HepG2 (cell line): ENCODE data around the gene KDM8. TPM values are rescaled to one million over a fixed set of nuclear protein-coding genes. Genes with fewer than 3 reads are reported as not detected.

Source experiments
- ATAD3A ChIP-seq: sonication (generic); formaldehyde crosslinking; IDR thresholded peaks from 2 replicates; pipeline ENCODE4 v1.4.0; 2020; ENCODE audit warnings: missing genetic modification reagents
- BHLHE40 ChIP-seq: IDR thresholded peaks from 2 replicates; pipeline ENCODE4 v1.6.1; 2011; ENCODE audit warnings: low read length, improper control_type of control experiment
- FUBP1 ChIP-seq: sonication (generic); formaldehyde crosslinking; IDR thresholded peaks from 2 replicates; pipeline ENCODE4 v1.5.1; 2020; ENCODE audit warnings: missing genetic modification reagents, mild to moderate bottlenecking, borderline replicate concordance
- HMGXB3 ChIP-seq: sonication (generic); formaldehyde crosslinking; IDR thresholded peaks from 2 replicates; pipeline ENCODE4 v1.4.0; 2020; ENCODE audit warnings: missing genetic modification reagents, borderline replicate concordance
- KMT2B ChIP-seq: IDR thresholded peaks from 2 replicates; pipeline ENCODE4 v1.6.1; 2016; ENCODE audit warnings: missing genetic modification reagents, missing compliant biosample characterization
- MBNL3 ChIP-seq: fragments of 250-450 bp; sonication (Bioruptor Pico); conservative IDR thresholded peaks from 2 replicates; pipeline ENCODE4 v1.8.0; 2022; ENCODE audit warnings: mild to moderate bottlenecking, inconsistent platforms
- MIXL1 ChIP-seq: IDR thresholded peaks from 2 replicates; pipeline ENCODE4 v1.6.1; 2016
- MYNN ChIP-seq: sonication (generic); formaldehyde crosslinking; IDR thresholded peaks from 2 replicates; pipeline ENCODE4 v1.4.0; 2020; ENCODE audit warnings: mild to moderate bottlenecking, low read depth, missing genetic modification reagents
- POGK ChIP-seq: sonication (generic); formaldehyde crosslinking; conservative IDR thresholded peaks from 2 replicates; pipeline ENCODE4 v1.8.0; 2022; ENCODE audit warnings: mild to moderate bottlenecking, moderate library complexity, missing genetic modification reagents
- STAG1 ChIP-seq: sonication (generic); formaldehyde crosslinking; IDR thresholded peaks from 2 replicates; pipeline ENCODE4 v1.4.0; 2020; ENCODE audit warnings: missing genetic modification reagents
- TFAP4 ChIP-seq: sonication (generic); IDR thresholded peaks from 2 replicates; pipeline ENCODE4 v1.6.1; 2016; ENCODE audit warnings: low read depth, borderline replicate concordance
- ZBTB26 ChIP-seq: IDR thresholded peaks from 2 replicates; pipeline ENCODE4 v1.6.1; 2016; ENCODE audit warnings: missing compliant biosample characterization, missing genetic modification reagents, borderline replicate concordance
- ZNF468 ChIP-seq: sonication (generic); formaldehyde crosslinking; IDR thresholded peaks from 2 replicates; pipeline ENCODE4 v1.8.0; 2022; ENCODE audit warnings: mild to moderate bottlenecking, moderate library complexity, missing genetic modification reagents
- ZNF784 ChIP-seq: sonication (generic); formaldehyde crosslinking; IDR thresholded peaks from 2 replicates; pipeline ENCODE4 v1.5.1; 2020; ENCODE audit warnings: missing genetic modification reagents, mild to moderate bottlenecking, borderline replicate concordance
- polyA plus RNA-seq, 8 experiments: library from polyadenylated mRNA; depleted of rRNA in 3 of 8; stranded (reverse) in 7 of 8; unstranded in 1 of 8; fragments of >200 nt; fragmentation: Illumina TruSeq in 4 of 8; extraction: Trizol in 4 of 8; gene quantifications; 2 replicates each; pipeline versions ENCODE4 v1.2.1 to v1.2.3, GENCODE V29; 2011 to 2016; ENCODE audit warnings: low read depth in 4 of 8, missing spikeins in 1 of 8, mixed read lengths in 1 of 8; ENCODE audit not compliant: insufficient read depth in 1 of 8
- total RNA-seq, 5 experiments: library from RNA; depleted of rRNA; stranded (reverse); fragments of >200 nt; fragmentation: Illumina TruSeq; extraction: Trizol; gene quantifications; 2 replicates each; pipeline ENCODE4 v1.2.3, GENCODE V29; 2016; ENCODE audit warnings: low read depth in 1 of 5

KDM8 gene
- total and polyA plus RNA-seq, 2 of the 13 experiments (the other 11 are each of a cell fraction or from before 2014, with no cell fraction given) = 3.3 to 8.6 TPM

- TF ChIP-seq HMGXB3 = 0 out of 2 replicates have a peak, but pooled peaks have one; percentile 38
- no peak for TF ChIP-seq ZNF468 (CRISPR knock-in tag)
- no peak for TF ChIP-seq MYNN (CRISPR knock-in tag)
- 0 out of 2 replicates have a peak, but pooled peaks have one; percentile 49 for TF ChIP-seq ZBTB26 (CRISPR knock-in tag)
- no peak for TF ChIP-seq ATAD3A (CRISPR knock-in tag)
- 0 out of 2 replicates have a peak, but pooled peaks have one; percentile 23 for TF ChIP-seq POGK
- peak; percentile 44; the same call in 1 of the 2 replicates for TF ChIP-seq BHLHE40
- TF ChIP-seq MBNL3 (CRISPR knock-in tag) = no peak
- TF ChIP-seq KMT2B = no peak; the same call in 1 of the 2 replicates
- TF ChIP-seq STAG1 (CRISPR knock-in tag) = peak; percentile 96
- no peak for TF ChIP-seq FUBP1
- TF ChIP-seq MIXL1 (CRISPR knock-in tag) = 0 out of 2 replicates have a peak, but pooled peaks have one; percentile 36
- peak; percentile 77; the same call in 1 of the 2 replicates for TF ChIP-seq TFAP4
- TF ChIP-seq ZNF784 (CRISPR knock-in tag) = 0 out of 2 replicates have a peak, but pooled peaks have one; percentile 22
Observed at GRCh38 chr16:27179500-27180072, 23.7 kb upstream of the KDM8 start (continued).
